Endothelial cell of umbilical vein (primary cell): ENCODE data around the gene HIRA. TPM values are rescaled to one million over a fixed set of nuclear protein-coding genes. Genes with fewer than 3 reads are reported as not detected.

Experiments used
- BruUV-seq: library from RNA; stranded (reverse); fragments of 400-500 nt; replicated peaks from 2 replicates; lab custom pipeline; 2021; lab: Mats Ljungman, UMichigan
- CTCF ChIA-PET: fragments of 300-600, 350-600 bp; sonication (Branson Sonifier 250); formaldehyde crosslinking; loops from one replicate; lab custom pipeline; 2021; ENCODE audit warnings: antibody characterized with exemption, inconsistent platforms; lab: Charles Lee
- POLR2A ChIA-PET: fragments of 300-600, 350-600 bp; sonication (Branson Sonifier 250); formaldehyde crosslinking; loops from one replicate; lab custom pipeline; 2021; ENCODE audit warnings: antibody characterized with exemption, inconsistent platforms; lab: Charles Lee
- DNase-seq: peaks from one replicate; pipeline ENCODE4 v3.0.0-alpha.2; 2011; ENCODE audit warnings: low read depth, low spot score
- FAIRE-seq: peaks from 2 replicates; lab custom pipeline; 2011; peaks lifted over from hg19 to GRCh38; lab: Jason Lieb, UNC
- H2AFZ ChIP-seq: 2 replicates; pipeline ENCODE4 v1.6.0; 2012; ENCODE audit warnings: low read depth, low read length, control low read depth, inconsistent platforms
- H3K27ac ChIP-seq: 2 replicates; pipeline ENCODE4 v1.5.1; 2011; ENCODE audit warnings: low read depth, mild to moderate bottlenecking, control low read depth, low read length, moderate library complexity; ENCODE audit not compliant: insufficient read depth
- H3K27me3 ChIP-seq, 2 experiments: 2 replicates each; pipeline versions ENCODE4 v1.6.0 to v1.6.1; 2011; ENCODE audit warnings: low read length in 2 of 2, mixed read lengths in 1 of 2; ENCODE audit not compliant: control insufficient read depth in 2 of 2, insufficient read depth in 2 of 2
- H3K36me3 ChIP-seq, 2 experiments: 2 replicates in 1 of 2; 3 replicates in 1 of 2; pipeline ENCODE4 v1.5.1; 2011; ENCODE audit warnings: low read length in 2 of 2, mild to moderate bottlenecking in 1 of 2, moderate library complexity in 1 of 2; ENCODE audit not compliant: control insufficient read depth in 2 of 2, insufficient read depth in 2 of 2; ENCODE audit errors: extremely low read depth in 1 of 2
- H3K4me1 ChIP-seq: 3 replicates; pipeline ENCODE4 v1.5.1; 2011; ENCODE audit warnings: mild to moderate bottlenecking, low read length; ENCODE audit not compliant: control insufficient read depth, insufficient read depth; ENCODE audit errors: extremely low read depth
- H3K4me2 ChIP-seq: 2 replicates; pipeline ENCODE4 v1.6.1; 2011; ENCODE audit warnings: low read length, control low read depth, mixed read lengths; ENCODE audit not compliant: insufficient read depth
- H3K4me3 ChIP-seq, 3 experiments: fragments of 200-600 bp in 1 of 3; sonication (generic), shearing (Covaris generic) in 1 of 3; replicated peaks in 1 of 3; 2 replicates each; pipeline ENCODE4 v1.5.1; 2011 to 2016; ENCODE audit warnings: control low read depth in 3 of 3, low read length in 3 of 3, mild to moderate bottlenecking in 2 of 3, inconsistent platforms in 1 of 3, low read depth in 1 of 3, moderate library complexity in 1 of 3; ENCODE audit not compliant: insufficient read depth in 1 of 3
- H3K79me2 ChIP-seq: 2 replicates; pipeline ENCODE4 v1.6.0; 2012; ENCODE audit warnings: low read length, inconsistent platforms; ENCODE audit not compliant: control insufficient read depth, insufficient read depth
- H3K9ac ChIP-seq: replicated peaks from 2 replicates; pipeline ENCODE3; 2011; ENCODE audit warnings: low read length, control low read depth; ENCODE audit not compliant: insufficient read depth; ENCODE audit errors: extremely low read depth
- H3K9me1 ChIP-seq: replicated peaks from 3 replicates; pipeline ENCODE4 v1.6.0; 2011; ENCODE audit warnings: mild to moderate bottlenecking, low read length; ENCODE audit not compliant: control insufficient read depth, insufficient read depth; ENCODE audit errors: extremely low read depth
- H3K9me3 ChIP-seq: replicated peaks from 2 replicates; pipeline ENCODE4 v1.5.1; 2012; ENCODE audit warnings: low read length, inconsistent platforms; ENCODE audit not compliant: control insufficient read depth, insufficient read depth
- H4K20me1 ChIP-seq: replicated peaks from 2 replicates; pipeline ENCODE3; 2011; ENCODE audit warnings: mild to moderate bottlenecking, low read length; ENCODE audit not compliant: control insufficient read depth, insufficient read depth; ENCODE audit errors: extremely low read depth
- CTCF ChIP-seq, 2 donors: IDR thresholded peaks; 1 replicate in 1 of 2; 2 replicates in 1 of 2; pipeline ENCODE4 v1.5.1; 2011; ENCODE audit warnings: low read length in 2 of 2, mild to moderate bottlenecking in 2 of 2, moderate library complexity in 2 of 2, control low read depth in 1 of 2, inconsistent platforms in 1 of 2, low read depth in 1 of 2; ENCODE audit not compliant: insufficient read depth in 1 of 2; ENCODE audit errors: extremely low read depth in 1 of 2
- EZH2 ChIP-seq: IDR thresholded peaks from 2 replicates; pipeline ENCODE4 v1.6.1; 2012; ENCODE audit warnings: borderline replicate concordance, low read depth, mild to moderate bottlenecking, moderate library complexity, low read length, inconsistent platforms; ENCODE audit not compliant: severe bottlenecking
- FOS ChIP-seq: IDR thresholded peaks from 2 replicates; pipeline ENCODE4 v1.6.1; 2011; ENCODE audit warnings: mild to moderate bottlenecking, low read length, moderate library complexity, borderline replicate concordance; ENCODE audit not compliant: insufficient read depth
- GATA2 ChIP-seq: IDR thresholded peaks from 2 replicates; pipeline ENCODE4 v1.7.0; 2011; ENCODE audit warnings: low read depth, mild to moderate bottlenecking, moderate library complexity, mixed read lengths, low read length; ENCODE audit not compliant: insufficient read length, insufficient read depth
- JUN ChIP-seq: IDR thresholded peaks from 2 replicates; pipeline ENCODE4 v1.6.1; 2011; ENCODE audit warnings: borderline replicate concordance, low read depth; ENCODE audit not compliant: insufficient read length, insufficient read depth
- MAX ChIP-seq: IDR thresholded peaks from 2 replicates; pipeline ENCODE4 v1.6.1; 2011; ENCODE audit not compliant: insufficient read depth, insufficient read length
- POLR2A ChIP-seq: IDR thresholded peaks from 2 replicates; pipeline ENCODE4 v1.6.1; 2012; ENCODE audit warnings: low read depth, mild to moderate bottlenecking, control low read depth, low read length
- POLR2AphosphoS5 ChIP-seq: IDR thresholded peaks from 2 replicates; pipeline ENCODE4 v1.6.1; 2012; ENCODE audit warnings: low read depth, mild to moderate bottlenecking, control low read depth, low read length, moderate library complexity; ENCODE audit not compliant: insufficient read depth
- dilution Hi-C: fragments of 300-500 bp; cut with MboI; formaldehyde crosslinking; loops from one replicate; pipeline ENCODE4 v1.15.0; 2019; ENCODE audit warnings: low sequenced_read_pairs; ENCODE audit not compliant: extremely low pct_ligation_motif_present
- intact Hi-C: fragments of 100-400 bp; cut with micrococcal nuclease; formaldehyde crosslinking; loops from one replicate; pipeline ENCODE4 v1.10.0; 2022
- polyA plus RNA-seq, 4 experiments: library from polyadenylated mRNA; depleted of rRNA in 3 of 4; stranded (reverse) in 3 of 4; unstranded in 1 of 4; fragments of >200 nt; gene quantifications; 2 replicates each; pipeline versions ENCODE4 v1.2.1 to v1.2.3, GENCODE V29; 2011 to 2012; ENCODE audit warnings: missing spikeins in 1 of 4
- total RNA-seq: library from RNA; stranded (reverse); gene quantifications from 2 replicates; pipeline ENCODE4 v1.2.3, GENCODE V29; 2021

Gene HIRA
- total and polyA plus RNA-seq, 2 donors (not counting 3 experiments of a cell fraction or from before 2014, with no cell fraction given), result 17.3 to 27.7 TPM

GRCh38 chr22:19419464-19420178, 11.9 kb downstream of the HIRA start:
- TF ChIP-seq POLR2A, result no peak
- TF ChIP-seq EZH2, result no peak
- TF ChIP-seq POLR2AphosphoS5, result no peak
- TF ChIP-seq MAX, result no peak
- TF ChIP-seq CTCF (IDR thresholded peaks at IDR 0.05; ENCODE audit: extremely low read depth in 1 of 2, insufficient read depth in 1 of 2, low read depth in 1 of 2, low read length in 2 of 2), result no peak
- TF ChIP-seq FOS, result no peak
- no peak for TF ChIP-seq GATA2
- no peak for TF ChIP-seq JUN
- Histone ChIP-seq H3K27ac (no peak overlapping the region), H3K36me3 (no peaks in the 10 kb centered on the region), H3K4me2 (no peak overlapping the region), H3K9ac (no peak overlapping the region), H2AFZ (no peak overlapping the region), H3K27me3 (no peaks in the 10 kb centered on the region), H3K4me3 (no peak overlapping the region), H4K20me1 (no peaks in the 10 kb centered on the region), H3K4me1 (peaks cover 8% of the 10 kb centered on the region), H3K9me1 (no peaks in the 10 kb centered on the region), H3K79me2 (peaks cover 92% of the 10 kb centered on the region), H3K9me3 (no peaks in the 10 kb centered on the region)
- ChIA-PET CTCF (no interaction called here), POLR2A (no interaction called here)
- FAIRE-seq (no peak), DNase-seq (no peak)
- dilution Hi-C loops, result no loop called here
- intact Hi-C loops, result no loop called here
- BruUV-seq, result no TSS peak
